ENCODE results near the gene TIMP3.

GRCh38 chr22:32859743-32860142, 58.2 kb downstream of the TIMP3 start:
- TF ChIP-seq, protein P1, sequence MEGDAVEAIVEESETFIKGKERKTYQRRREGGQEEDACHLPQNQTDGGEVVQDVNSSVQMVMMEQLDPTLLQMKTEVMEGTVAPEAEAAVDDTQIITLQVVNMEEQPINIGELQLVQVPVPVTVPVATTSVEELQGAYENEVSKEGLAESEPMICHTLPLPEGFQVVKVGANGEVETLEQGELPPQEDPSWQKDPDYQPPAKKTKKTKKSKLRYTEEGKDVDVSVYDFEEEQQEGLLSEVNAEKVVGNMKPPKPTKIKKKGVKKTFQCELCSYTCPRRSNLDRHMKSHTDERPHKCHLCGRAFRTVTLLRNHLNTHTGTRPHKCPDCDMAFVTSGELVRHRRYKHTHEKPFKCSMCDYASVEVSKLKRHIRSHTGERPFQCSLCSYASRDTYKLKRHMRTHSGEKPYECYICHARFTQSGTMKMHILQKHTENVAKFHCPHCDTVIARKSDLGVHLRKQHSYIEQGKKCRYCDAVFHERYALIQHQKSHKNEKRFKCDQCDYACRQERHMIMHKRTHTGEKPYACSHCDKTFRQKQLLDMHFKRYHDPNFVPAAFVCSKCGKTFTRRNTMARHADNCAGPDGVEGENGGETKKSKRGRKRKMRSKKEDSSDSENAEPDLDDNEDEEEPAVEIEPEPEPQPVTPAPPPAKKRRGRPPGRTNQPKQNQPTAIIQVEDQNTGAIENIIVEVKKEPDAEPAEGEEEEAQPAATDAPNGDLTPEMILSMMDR (IDR thresholded peaks at IDR 0.05; ENCODE audit: low read depth, low read length), result no peak
- TF ChIP-seq MAX (IDR thresholded peaks at IDR 0.05; ENCODE audit: low read depth, low read length) (no peak), POLR2A (IDR thresholded peaks at IDR 0.05; ENCODE audit: extremely low read depth, insufficient read length) (no peak)

All from NB4 (cell line).